Fibroblast of the aortic adventitia (primary cell): ENCODE data around the gene DYNC1LI2. TPM values are rescaled to one million over a fixed set of nuclear protein-coding genes. Genes with fewer than 3 reads are reported as not detected.
"Not testable (repeated sequence)": the region's sequence is repeated elsewhere in the genome, so short reads cannot be mapped to it uniquely, and the experiment has no call there.

Experiments used
- DNase-seq: peaks from one replicate; pipeline ENCODE4 v3.0.0-alpha.2; 2010; ENCODE audit warnings: low read depth
- H3K4me3 ChIP-seq: 2 replicates; pipeline ENCODE4 v1.5.1; 2011; ENCODE audit warnings: low read depth, mild to moderate bottlenecking, control low read depth, low read length, moderate library complexity
- total RNA-seq: library from RNA; depleted of rRNA; stranded (reverse); fragments of >200 nt; gene quantifications from 2 replicates; pipeline ENCODE4 v1.2.3, GENCODE V29; 2012; ENCODE audit warnings: low replicate concordance
- TF ChIP-seq, protein P1 (sequence below): IDR thresholded peaks from 2 replicates; pipeline ENCODE4 v1.5.1; 2011; ENCODE audit warnings: mild to moderate bottlenecking, low read length, control low read depth, inconsistent platforms; ENCODE audit not compliant: insufficient read depth

DYNC1LI2 gene
- total RNA-seq: 148 and 256 TPM in 2 replicates

DNA sequence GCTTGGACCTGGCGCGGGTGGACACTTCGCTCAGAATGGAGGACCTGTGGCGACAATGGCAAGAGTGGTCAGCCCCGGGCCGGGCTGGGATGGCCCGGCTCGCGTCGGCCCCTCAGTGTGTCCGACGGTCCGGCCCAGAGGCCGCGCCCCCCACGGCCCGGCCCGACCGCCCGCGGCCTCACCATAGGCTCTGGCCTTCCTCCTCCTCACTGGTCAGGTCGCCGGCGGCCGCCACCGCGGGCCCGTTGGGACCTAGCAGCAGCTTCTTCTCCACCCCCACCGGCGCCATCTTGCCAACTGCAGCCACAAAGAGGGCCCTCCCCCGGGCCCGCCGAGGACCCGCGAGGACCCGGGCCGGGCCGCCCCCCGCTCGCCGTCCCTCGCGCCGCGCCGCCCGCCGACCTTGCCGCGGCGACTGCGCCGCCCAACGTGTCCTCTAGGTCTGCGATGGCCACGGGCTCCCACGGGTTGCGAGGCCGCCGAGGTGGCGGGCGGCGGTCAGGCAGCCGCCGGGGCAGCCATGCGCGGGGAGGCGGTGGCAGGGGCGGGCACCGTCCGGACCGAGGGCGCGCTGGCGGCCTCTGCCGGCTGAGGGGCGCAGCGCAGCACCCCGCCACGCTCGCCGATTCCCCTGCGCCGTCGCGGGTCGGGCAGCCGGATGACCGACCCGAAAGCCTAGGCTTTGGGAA is at the start of gene DYNC1LI2:
DYNC1LI2 (minus strand) TSS at position 307 of the 689 bp plus-strand sequence; CDS start at position 289, 18 bp downstream.
- peak within 1 kb of the TSS; percentile 92 for H3K4me3 ChIP-seq
- TF ChIP-seq, protein P1, sequence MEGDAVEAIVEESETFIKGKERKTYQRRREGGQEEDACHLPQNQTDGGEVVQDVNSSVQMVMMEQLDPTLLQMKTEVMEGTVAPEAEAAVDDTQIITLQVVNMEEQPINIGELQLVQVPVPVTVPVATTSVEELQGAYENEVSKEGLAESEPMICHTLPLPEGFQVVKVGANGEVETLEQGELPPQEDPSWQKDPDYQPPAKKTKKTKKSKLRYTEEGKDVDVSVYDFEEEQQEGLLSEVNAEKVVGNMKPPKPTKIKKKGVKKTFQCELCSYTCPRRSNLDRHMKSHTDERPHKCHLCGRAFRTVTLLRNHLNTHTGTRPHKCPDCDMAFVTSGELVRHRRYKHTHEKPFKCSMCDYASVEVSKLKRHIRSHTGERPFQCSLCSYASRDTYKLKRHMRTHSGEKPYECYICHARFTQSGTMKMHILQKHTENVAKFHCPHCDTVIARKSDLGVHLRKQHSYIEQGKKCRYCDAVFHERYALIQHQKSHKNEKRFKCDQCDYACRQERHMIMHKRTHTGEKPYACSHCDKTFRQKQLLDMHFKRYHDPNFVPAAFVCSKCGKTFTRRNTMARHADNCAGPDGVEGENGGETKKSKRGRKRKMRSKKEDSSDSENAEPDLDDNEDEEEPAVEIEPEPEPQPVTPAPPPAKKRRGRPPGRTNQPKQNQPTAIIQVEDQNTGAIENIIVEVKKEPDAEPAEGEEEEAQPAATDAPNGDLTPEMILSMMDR: peak; percentile 57
- peak; percentile 61 for DNase-seq

DNA sequence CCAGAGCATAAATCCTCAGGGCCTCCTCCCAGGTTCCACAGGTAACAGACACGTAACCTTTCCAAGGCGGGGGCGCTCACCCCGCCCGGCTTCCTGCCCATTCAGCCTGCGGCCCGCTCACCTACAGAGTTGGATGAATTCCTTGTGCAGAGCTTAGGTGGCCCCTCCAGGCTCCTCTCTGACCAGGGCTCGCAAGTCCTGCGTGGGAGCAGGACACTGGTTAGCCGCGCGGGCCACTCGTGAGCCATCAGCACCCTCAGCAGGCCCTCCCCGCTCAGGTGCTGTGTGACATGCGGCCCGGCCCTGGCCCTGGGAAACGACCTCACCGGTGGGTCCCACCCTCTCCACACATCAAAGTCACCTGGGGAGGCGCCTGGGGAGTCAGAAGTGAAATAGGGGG is 49.4 kb upstream of the DYNC1LI2 start:
- no peak for DNase-seq
- TF ChIP-seq, protein P1: no peak
- H3K4me3 ChIP-seq: no peak overlapping the region

GRCh38 chr16:66798161-66798560 is 46.8 kb upstream of the DYNC1LI2 start:
- H3K4me3 ChIP-seq: no peak overlapping the region
- TF ChIP-seq, protein P1: no peak
- DNase-seq: peak; percentile 70

DNA sequence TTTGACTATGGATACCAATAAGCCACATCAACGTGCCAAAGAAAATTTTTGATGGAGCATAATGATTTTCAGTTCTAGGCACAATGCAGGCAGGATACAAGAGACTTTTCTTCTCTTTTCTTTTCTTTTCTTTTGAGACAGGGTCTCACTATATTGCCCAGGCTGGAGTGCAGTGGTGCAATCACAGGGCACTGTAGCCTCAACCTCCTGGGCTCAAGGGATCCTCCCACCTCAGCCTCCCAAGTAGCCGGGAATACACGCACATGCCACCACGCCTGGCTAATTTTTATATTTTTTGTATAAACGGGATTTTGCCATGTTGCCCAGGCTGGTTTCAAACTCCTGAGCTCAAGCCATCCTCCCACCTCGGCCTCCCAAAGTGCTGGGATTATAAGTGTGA is 42.6 kb upstream of the DYNC1LI2 start:
- not testable (repeated sequence) for DNase-seq, H3K4me3 ChIP-seq

DNA sequence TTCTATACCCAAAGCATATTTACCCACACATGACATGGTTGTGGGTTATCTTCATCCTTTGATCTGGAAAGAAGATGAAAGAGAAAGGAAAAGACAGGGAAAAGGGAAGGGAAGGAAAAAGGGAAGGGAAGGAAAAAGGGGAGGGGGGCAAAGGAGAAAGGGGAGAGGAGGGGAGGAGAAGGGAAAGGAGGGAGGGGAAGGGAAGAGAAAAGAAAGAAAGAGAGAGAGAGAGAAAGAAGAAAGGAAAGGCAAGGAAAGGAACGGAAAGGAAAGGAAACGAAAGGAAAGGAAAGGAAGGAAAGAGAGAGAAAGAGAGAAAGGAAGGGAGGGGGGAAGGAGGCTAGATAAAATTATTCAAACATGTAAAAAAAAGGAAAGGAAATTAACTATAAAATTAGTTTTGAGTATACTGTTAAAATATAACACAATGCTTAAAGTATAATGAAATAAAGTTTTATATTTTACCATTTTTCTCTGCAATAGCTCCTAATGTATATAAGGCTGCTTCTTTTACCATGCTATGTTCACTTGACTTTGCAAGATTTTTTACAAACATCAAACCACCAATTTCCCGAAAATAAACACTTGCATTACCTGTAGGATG is 38.8 kb upstream of the DYNC1LI2 start:
- TF ChIP-seq, protein P1: no peak
- DNase-seq: no peak
- H3K4me3 ChIP-seq: no peak overlapping the region

GRCh38 chr16:66787427-66787826 is 36.0 kb upstream of the DYNC1LI2 start:
- H3K4me3 ChIP-seq: no peak overlapping the region
- TF ChIP-seq, protein P1: no peak
- DNase-seq: no peak

GRCh38 chr16:66786551-66786950 is 35.1 kb upstream of the DYNC1LI2 start:
- TF ChIP-seq, protein P1: no peak
- H3K4me3 ChIP-seq: no peak overlapping the region
- no peak for DNase-seq
